GM18520 (cell line): ENCODE data around the gene MRPL55.

Source experiments
- ATAC-seq: cut with Tn5 transposase; IDR thresholded peaks from one replicate; pipeline ENCODE4 v1.9.1; 2021; ENCODE audit not compliant: unreplicated experiment

Gene MRPL55

DNA sequence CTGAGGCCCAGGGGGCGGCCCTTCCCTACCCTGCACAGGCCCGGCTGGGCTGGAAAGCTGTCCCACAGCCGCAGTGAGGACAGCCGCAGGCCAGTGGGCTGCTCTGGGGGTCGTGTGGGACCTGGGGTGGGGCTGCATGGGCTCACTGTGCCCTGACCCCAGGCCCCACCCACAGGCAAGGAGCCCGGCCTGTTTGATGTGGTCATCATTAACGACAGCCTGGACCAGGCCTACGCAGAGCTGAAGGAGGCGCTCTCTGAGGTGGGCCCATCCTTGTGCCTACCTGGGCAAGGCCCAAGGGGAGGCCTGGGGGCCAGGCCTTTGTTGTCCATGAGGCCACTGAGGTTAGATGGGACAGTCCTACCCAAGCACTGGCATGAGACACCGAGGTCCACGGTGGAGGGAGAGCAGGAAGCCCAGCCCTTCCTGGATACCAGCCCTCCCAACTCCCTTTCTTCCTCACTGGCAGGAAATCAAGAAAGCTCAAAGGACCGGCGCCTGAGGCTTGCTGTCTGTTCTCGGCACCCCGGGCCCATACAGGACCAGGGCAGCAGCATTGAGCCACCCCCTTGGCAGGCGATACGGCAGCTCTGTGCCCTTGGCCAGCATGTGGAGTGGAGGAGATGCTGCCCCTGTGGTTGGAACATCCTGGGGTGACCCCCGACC, 39.2 kb upstream of the MRPL55 start:
- no peak for ATAC-seq

GRCh38 chr1:228147768-228148167, 38.7 kb upstream of the MRPL55 start:
- no peak for ATAC-seq

DNA sequence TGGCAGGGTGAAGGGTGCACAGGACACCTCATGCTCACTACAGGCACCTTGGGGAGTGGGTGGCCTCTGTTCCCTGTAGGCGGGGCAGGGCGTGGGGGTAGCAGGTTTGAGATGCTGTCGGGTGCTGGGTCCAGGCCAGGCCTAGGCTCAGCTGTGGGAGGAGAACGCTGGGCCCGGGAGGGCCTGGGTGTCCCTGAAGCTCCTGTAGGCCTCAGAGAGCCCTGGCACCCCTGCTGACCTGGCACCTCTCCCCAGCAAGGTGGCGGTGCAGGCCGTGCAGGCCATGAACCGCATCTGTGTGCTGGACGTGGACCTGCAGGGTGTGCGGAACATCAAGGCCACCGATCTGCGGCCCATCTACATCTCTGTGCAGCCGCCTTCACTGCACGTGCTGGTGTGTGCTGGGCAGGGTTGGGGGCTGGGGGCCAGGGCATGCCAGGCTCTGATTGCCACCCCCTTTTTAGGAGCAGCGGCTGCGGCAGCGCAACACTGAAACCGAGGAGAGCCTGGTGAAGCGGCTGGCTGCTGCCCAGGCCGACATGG, 38.1 kb upstream of the MRPL55 start:
- ATAC-seq, result no peak

DNA sequence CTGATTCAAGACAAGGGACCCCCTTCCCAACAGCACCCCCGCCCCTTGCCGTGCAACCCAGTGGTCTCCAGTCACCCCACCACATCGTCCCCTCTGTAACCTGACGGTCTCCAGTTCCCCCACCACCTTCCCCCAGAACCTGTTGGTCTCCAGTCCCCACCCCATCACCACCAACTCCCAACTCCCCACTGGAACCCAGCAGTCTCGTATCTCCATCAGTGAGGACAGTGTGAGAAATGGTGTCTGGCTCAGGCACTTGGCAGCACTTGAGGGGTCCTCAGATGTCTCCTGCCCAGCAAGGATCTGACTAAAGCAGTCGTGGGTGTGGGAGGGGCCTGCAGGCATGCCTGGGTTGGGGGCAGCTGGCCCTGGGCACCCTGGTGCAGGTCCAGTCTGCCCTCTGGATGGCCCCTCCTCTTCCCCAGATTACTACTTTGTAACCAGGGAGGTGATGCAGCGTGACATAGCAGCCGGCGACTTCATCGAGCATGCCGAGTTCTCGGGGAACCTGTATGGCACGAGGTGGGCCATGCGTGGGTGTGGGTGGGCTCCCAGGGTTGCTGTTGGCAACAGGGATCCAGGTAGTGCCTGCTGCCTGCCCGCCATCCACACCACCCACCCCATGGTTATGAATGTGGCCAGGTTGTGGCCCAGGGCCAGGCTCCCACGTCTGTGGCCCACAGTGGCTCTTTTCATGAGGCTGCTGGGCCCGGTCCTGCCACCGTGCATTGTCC, 37.5 kb upstream of the MRPL55 start:
- no peak for ATAC-seq

DNA sequence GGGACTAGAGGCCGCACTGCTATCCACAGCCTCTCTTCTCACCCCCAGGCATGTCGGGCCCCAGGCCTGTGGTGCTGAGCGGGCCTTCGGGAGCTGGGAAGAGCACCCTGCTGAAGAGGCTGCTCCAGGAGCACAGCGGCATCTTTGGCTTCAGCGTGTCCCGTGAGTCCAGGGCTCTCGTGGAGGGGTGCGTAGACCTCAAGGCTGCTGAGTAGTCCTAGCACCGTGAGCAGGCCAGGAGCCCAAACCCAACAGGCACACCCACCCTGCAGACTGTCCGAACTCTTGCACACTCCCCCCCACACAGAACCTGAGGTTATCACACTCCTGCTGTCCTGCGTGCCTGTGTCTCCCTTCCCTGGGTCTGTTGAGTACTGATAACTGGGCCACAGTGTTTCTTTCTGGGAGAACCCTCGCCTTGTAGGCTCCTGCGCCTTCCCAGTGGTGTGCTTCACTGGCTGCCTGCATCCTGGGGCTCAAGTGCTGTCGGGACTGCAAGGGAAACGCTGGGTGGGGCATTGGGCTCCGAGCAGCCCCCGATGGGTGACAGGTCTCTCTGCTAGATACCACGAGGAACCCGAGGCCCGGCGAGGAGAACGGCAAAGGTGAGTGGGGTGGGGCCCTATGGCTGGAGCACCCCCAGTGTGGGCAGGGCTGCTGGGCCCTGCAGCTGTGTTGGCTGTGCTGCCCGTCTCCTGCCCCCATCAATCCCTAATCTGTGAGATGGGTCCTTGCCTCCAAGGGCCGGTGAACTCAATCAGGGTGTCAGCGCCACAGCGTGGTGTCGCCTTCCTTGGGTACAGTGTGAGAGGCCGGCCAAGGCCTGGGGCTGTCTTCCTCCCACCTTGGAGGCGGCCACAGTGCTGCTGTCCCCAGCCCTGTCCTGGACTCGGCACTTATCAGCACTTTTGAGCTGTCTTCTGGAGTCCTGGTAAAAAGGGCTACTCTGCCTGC, 36.6 kb upstream of the MRPL55 start:
- no peak for ATAC-seq

GRCh38 chr1:228144993-228145343, 35.9 kb upstream of the MRPL55 start:
- ATAC-seq, result no peak

DNA sequence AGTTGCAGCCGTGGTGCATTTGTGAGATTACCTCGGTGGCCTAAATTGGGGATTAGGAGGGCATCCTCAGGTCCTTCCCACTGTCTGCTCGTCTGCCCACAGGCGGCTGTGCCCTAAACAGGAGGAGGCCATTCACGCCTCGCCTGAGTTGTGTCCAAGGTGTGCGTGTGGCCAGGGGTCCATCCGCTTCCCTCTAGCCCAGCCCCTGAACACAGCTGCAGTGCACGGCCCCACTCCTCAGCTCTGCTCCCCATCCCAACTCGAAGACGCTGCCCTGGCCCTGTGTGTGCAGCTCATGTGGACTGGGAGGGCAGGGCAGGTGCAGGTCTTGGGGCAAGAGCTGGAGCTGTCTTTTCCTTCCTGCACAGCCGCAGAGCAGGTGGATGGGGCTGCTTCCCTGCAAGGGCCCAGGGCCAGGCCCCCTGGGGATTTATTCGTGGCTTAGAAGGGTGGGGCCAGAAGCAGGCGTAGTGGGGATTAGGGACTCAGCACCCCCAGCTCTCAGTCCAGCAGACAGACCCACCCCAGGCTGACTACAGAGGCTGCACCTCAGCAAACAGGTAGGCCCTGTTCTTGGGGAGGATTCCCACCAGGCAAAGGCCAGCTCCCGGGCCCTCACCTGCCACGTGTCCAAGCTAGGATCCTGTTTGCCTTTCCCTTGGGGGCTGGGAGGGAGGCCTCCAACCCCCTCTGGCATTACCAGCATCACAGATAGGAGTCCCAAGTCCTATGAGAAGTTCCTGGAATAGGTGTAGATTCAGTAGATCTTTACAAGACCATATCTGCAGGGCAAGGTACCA, 35.3 kb upstream of the MRPL55 start:
- ATAC-seq, result no peak

DNA sequence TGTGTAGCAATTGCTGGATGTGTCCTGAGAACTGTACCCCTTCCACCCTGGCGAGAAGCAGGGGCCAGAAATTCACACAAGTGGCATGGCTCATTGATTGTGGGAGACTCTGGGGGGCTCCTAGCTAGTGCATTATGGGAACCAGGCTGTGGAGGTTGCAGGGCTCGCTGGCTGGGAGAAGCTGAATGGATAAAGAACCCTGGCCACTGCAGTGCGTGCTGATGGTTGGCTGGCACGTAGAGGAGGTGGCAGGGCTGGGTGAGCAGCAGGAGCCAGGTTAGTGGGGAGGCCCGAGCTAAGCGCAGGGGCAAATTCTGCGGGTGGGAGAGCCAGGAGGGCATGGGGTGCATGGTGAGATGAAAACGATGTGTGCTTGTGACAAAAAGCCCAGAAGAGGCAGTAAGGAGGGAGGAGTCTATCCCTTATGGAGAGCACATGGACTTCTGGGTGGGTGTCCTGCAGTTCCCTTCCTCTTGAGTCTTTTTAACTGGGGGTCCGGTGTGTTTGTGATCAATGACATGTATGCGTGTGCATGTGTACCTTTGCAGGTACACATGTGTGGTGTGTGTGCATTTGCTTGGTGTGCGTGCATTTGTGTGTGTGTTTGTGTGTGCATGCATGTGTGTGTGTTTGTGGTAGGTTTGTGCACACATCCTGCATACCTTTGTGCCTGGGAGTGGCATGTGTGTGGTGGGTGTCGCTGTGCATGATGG, 34.5 kb upstream of the MRPL55 start:
- no peak for ATAC-seq

- no peak for ATAC-seq
These were observed 33.6 kb upstream of the MRPL55 start for GRCh38 chr1:228142701-228143136.

DNA sequence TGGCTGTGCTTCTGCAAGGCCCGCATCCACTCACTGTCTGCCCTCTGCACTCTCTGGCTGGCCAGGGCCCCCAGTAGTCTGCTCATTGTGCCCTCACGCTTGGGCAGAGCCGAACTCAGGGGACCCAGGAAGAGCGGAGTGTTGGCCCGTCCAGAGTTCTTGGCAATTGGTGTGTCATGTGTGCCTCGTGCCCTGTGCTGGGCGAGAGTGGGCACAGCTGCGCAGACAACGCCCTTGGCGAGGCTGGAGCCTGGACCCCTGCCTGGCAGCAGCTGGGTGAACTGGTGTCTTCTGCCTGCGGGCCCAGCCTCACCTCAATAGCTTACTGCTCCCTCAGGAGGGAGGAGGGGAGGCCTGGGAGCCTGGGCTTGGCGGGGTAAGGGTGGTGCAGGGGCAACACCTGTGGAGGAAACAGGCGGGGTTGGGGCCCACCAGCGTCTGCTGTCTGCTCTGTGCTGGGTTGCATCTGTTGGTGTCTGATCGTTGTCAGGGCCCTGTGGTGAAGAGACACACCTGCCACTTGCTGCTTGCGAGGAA, 33.1 kb upstream of the MRPL55 start:
- no peak for ATAC-seq

DNA sequence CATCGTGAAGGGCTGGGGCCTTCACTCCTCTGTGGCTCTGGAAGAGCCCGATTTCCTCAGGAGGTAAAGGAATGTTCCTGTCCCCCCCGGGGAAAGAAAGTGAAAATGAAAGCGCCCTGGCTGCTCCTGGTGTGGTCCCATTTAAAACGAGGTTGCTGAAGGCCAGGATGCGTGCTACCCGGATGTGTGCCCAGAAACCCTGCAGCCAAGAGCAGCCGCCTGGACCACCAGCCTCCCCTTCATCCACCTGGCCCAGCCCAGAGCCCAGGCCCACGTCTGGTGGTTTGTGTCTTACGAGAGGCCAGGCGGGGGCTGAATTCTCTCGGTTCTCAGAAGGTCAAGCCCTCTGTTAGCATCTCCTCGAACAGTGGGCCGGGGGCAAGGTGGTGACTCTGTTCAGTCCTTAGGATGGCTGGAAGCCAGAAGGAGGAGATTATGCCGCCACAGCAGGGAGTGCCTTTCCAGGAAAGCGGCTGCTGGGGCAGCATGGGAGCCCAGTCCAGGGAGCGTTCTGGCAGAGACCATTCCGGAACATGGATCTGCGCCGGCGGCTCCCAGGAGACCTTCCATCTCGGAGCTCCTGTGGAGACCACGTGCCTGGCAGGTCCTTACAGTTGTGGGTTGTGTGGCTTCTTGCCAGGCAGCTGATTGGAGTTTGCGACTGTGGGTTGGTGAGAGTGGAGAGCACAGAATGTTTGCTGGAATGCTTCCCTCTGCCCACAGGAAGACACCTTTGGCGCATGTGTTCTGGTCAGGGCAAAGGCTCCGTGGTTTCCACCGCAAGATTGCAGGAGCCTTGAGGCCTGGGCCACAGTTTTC, 32.3 kb upstream of the MRPL55 start:
- no peak for ATAC-seq

- no peak for ATAC-seq
These were observed 31.7 kb upstream of the MRPL55 start for GRCh38 chr1:228140724-228141225.

DNA sequence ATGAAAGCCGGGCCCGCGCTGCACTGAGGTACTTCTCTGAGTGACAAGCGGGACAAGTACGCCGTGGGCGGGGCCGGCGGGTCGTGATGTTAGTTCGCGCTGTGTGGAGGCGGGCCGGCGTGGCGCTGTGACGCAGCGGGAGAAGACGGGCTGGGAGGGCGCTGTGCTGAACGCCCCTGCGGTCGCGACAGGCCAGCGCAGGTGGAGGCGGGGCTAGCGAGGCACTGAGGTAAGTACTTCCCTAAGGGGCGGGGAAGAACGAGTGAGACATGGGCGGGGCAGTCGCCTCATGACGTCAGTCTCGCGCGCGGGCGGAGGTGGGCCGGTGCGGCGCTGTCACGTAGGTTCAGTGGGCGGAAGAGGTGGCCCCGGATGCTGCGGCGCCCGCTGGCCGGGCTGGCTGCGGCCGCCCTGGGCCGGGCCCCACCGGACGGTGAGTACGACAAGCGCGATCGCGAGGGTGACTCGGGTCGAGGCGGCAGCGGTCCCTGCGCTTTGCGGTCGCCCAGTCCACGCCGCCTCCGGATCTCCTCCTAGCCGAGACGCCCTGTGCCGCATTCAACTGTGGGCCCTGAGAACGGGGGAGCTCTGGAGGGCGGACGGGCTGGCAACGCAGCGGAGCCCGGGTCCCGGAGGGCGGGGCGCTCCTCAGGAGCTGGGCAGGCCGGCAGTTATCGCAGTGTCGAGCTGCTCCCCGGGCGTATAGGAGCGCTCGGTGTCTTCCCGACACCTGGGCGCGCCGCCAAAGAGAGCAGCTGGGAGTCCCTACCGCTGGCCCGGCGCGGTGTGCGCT, 31.0 kb upstream of the MRPL55 start, which contains the start of gene GUK1:
Gene GUK1 (plus strand): TSS at position 349 of the 793 bp plus-strand sequence. CDS start 24 bp downstream, at position 373.
- ATAC-seq, result peak; percentile 93

- ATAC-seq, result no peak
These were observed 30.4 kb upstream of the MRPL55 start for GRCh38 chr1:228139406-228139930.

DNA sequence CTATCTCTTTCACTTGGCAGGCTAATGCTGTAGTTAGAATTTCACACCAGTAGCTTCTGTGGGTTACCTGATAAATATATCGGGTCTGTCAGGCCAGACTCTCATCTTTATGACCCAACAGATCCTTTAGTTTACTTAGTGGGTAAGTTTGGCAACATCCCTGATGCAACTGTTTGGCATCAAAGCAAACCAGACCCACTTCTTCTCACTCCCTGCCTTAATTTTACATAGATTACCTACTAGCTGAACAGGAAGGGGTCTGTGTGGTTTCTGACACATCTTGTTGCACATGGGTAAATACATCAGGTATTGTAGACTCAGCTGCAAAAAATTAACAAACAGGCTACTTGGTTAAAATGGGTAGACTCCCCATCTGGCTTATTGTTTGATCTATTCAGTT, 27.8 kb upstream of the MRPL55 start:
- ATAC-seq, result no peak

DNA sequence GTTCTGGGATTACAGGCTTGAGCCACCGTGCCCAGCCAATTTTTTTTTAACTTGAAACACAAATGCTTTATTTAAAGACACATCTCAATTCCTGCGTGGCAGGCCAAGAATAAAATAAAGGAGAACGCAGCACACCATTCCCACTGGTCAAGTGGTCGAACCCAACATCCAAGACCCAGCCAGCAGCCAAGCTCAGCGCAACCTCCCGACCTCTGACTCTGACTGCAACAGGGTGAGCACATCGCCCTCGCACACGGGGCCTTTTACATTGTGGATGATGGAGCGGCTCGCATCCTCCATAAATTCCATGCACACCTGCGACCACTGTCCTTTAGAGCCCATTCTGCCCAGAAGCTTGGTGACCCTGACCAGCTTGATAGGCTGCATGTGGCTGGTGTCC, 25.5 kb upstream of the MRPL55 start:
- ATAC-seq, result no peak

DNA sequence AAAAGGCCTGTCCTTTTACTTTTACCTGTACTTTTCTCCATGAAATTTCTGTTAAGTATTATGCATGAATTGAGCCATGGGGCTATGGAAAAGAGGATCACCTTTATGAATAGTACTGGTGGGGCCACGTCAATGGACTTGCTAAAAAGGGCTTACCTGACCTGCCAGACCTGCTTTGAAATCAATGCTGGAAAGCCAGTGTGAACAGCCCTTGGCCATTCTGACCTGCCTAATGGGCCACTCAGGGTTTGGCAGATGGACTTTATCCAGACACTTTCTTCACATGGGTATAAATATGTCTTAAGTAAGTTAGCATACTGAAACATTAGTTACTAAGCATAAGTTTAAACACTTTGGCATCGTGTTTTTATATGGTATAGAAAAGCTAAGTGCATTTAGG, 22.7 kb upstream of the MRPL55 start:
- ATAC-seq, result no peak
